ENCODE measurements around the gene TP63.

The TP63 gene

DNA sequence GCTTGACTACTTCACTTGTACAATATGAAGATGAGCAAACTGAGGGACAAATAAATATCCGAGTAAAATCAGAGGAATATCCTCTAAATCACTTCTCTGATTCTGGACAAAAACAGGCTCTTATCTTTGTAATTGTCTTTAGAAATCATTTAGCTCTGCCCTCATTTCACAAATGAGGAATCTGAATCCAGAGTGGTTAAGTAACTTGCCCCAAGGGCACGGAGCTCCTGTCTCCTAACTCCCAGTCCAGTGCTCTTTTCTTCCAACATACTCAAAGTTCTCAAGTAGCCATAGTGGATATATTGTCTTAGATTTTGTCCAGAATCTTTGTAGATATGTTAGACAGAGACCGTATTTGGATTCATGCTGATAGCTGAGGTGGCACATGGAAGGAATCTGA, 156.0 kb downstream of the TP63 start:
- DNase-seq = no peak

DNA sequence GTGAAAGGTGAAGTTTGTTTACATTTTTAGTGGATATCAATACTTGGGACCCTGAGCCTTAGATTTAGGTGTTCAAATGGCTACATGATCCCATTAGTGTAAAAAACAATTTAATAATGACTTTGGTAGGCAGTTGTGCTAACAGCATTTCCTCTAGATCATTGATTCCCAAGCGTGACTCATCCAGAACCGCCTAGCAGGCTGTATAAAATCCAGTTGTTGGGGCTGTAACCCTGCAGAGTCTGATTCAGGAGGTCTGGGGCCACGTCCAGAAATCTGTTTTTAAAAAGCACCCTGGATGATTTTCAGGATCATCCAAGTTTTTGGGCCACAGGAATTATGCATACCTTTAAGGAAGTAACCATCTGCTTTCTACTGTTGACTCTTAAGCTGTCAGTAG, 156.4 kb downstream of the TP63 start:
- no peak for DNase-seq

DNA sequence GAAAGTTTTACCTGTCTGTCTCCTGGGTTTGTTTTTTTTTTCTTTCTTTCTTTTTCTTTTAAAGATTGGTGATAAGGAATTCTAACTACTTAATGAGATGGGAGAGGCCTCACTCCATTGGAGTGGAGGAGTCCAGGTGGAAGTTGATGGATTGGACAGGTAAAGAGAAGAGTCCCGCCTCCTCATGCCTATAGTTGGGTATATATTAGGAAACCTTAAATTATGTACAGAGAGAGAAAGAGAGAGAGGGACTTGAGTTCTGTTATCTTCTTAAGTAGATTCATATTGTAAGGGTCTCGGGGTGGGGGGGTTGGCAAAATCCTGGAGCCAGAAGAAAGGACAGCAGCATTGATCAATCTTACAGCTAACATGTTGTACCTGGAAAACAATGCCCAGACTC, 158.2 kb downstream of the TP63 start:
- DNase-seq = no peak

DNA sequence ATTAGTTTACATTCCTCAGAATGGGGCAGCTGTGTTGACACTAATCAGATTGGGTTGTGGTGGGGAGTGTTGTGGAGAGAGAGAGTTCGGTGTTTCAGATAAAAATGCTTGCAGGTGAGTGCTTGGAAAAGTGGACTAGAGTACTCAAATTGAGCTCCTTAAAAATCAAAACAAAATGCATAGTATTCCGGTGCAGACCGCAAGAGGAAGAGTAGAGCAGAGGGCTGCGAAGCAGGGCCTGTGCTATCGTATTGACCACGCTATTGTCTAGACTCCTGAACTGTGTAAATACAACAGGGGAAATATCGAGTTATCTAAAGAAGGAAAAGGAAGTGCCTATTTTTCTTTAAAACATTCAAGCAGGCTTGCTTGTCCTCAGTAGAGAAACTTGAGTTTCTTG, 159.5 kb downstream of the TP63 start:
- no peak for DNase-seq

DNA sequence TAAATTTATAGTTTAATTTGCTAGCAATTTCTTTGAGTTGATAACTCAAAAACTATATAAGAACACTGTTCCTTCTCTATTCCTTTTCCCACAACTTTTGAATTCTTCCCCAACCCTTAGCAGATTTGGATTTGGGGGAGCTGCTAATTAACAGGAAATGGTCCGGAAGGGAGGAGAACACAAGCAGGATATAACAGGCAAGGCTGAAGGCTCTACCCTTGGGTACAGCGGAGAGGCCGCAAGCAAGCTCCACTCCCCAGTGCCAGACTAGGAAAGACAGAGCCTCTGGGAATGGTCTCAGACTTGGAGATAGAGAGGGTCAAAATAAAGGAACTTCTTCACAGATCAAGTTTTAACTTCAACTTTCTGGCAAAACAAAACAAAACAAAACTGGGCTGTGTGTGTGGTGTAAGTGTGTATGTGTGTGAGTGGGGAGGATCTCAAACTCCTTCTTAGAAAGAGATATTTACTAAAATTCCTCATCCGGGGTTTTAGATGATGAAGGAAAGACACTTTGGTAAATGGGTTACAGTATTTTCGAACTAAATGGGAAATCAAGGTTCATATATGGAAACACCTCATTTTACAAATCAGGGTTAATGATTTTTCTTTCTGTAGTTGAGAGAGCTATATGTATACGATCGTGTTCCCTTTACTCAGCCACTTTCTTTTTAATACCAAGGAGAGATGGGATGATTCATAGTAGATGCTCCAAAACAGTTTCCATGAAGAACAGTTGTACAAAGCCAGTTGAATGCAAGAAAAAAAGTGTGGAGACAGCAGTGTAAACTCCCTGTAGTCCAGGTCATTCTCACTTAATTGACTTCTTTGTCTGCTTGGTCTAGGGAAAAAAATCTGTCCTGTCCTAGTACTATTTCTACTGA, 161.1 kb downstream of the TP63 start:
- no peak for DNase-seq

DNA sequence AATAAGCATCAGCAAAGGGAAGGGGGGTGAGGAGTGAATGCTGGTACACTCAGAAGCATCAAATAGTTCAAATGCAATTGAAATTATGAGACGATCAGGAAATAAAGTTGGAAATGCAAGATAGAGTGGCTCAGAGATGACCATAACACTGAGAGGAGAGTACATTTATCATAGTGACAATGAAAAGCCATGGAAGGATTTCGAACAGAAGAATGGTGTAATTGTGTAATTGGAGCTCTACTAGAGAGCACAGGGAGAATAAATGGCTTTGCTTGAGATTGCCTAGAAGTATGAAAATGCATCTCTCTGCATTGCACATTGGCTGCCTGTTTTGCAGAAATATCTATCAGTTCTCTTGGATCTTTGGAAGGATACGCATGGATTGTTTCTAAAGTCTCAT, 163.3 kb downstream of the TP63 start:
- no peak for DNase-seq

DNA sequence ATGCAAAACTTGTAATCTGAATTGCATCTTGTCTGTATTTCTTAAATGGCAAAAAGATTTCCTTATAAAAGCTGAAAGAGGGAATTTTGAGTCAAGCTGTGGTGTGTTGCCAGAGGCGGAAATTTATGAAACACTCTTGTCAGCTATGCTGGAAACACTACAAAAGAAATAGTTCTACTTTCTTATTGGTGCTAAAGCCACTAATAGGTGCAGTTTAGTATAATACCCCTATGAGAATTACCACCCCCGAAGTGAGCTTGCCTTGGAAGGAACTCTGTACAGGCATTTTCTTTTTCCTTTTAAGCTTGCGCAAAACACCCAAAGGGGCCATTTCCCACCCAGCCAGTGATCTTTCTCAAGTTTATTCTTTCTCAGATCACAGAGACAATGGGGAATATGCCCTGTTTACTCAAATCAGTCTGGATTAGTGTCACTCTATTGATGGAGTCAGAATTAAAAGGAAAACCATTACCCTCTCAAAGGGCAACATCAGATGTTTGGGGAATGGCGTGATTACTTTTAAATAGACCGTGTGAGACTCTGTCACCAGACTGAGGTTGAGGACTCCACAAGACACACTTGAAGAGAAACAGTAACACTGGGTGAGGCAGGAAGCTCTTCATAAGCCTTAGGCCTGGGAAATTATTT, 166.0 kb downstream of the TP63 start:
- no peak for DNase-seq

DNA sequence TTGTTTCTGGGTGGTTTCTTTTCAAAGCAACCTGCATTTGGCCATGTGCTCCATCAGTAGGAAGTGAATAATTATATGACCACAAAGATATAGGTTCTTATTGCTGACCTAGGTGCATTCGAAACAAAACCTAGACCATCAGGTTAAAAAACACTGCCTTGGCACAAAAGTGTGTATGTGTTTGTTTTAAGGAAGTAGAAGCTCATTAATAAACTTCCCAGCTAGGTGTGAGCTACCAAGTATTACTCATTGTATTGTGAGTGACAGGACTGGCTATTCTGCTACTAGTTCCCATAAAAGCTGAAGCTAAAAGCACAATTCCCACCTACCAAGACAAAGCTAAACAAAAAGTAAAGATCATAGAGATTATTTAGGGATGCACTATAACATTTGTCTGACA, 168.2 kb downstream of the TP63 start:
- DNase-seq = no peak

DNA sequence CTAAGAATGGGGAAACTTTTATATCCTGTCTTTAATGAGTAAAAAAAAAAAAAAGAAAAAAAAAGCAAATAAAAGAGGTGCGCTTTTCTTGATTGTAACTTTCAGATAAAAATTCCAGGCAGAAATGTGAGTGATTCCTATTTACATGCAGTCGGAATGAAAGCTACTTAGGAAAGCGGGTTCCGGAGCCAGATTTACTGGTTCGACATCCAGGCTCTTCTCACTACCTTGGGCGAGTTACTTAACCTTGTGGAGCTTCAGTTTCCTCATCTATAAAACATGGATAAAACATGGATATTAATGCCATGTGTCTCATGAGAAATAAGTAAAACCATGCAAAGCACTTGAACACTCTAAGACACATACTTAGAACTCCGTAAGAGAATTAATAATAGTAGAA, 169.2 kb downstream of the TP63 start:
- DNase-seq = no peak

DNA sequence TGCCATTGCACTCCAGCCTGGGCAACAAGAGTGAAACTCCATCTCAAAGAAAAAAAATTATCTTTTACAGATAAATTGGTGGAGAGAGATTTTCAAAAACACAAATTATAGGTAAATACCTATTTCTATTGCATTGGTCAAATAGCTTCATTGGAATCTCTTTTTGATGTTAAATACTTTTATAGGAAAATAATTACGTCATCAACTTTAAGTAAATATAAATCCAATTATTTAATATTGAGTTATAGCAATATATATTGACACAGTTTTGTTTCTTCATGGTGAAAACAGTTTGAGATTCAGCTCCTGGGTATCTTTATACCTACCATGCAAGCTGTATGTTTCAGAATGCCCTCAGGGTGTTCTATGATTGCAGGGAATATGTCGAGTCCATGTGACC, 172.1 kb downstream of the TP63 start:
- DNase-seq = no peak

DNA sequence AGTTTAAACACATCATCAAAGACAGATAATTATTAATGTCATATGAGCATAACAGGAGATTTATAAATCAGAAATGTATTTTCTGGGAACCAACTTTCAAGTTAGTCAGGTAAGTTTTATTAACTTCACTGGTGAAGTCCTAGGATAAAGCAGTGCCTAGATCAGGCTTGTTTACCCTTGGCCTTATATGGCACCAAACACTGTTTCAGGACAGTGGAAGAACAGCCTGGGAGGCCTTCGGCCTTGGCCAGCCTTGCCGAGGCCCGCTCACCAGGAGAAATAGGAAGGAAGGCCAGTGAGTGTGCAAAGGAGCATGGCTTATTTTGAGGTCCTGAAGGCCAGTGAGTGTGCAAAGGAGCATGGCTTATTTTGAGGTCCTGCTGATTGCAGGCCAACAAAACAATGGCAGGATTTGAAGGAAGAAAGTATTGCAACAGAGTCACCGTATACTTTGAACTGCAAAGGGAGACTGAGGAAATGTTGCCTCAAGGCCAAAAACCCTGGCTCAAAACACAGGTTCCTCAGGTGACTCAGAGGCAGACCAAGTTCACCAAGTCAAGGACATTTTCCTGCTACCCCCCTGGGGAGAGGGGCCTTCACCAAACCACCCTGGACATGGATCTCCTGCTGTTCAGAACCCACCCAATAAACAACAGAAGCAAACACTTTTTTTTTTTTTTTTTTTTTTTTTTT, 174.3 kb downstream of the TP63 start:
- no peak for DNase-seq

DNA sequence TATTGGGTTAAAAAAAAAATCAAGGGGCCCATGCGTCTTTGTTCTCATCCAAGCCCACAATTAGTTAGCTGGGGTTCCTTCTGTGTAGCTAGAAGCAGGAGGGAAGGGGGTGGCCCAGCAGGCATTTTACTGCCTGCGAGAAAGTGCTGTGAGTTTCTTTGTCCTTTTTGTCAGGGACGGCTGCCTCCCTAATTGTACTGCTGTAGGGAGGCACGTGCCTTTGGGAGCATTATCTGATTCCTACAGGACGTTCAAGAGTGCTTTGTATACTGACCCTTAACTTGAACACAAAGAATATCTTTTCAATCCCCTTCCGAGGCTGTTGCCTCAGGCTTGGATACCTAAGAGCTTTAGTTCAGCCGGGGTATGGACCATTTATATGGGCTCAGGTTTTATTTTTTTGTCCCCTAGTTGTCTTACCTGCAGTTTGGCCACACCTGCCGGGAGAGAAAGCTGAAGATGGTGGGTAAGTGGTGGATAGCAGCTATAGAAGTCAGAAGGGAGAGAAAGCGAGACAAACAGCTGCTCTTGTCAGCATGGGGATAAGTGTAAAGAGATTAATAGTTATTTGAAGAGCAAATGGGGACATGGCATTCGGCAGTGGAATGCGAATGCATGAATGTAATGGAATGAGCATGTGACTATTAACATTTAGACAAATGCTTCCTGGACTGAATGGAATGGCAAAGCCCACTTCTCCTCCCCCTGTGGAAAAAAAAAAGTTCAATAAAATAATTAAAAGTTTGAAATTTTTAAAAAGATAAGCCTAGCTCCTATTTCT, 175.2 kb downstream of the TP63 start:
- DNase-seq = no peak

DNA sequence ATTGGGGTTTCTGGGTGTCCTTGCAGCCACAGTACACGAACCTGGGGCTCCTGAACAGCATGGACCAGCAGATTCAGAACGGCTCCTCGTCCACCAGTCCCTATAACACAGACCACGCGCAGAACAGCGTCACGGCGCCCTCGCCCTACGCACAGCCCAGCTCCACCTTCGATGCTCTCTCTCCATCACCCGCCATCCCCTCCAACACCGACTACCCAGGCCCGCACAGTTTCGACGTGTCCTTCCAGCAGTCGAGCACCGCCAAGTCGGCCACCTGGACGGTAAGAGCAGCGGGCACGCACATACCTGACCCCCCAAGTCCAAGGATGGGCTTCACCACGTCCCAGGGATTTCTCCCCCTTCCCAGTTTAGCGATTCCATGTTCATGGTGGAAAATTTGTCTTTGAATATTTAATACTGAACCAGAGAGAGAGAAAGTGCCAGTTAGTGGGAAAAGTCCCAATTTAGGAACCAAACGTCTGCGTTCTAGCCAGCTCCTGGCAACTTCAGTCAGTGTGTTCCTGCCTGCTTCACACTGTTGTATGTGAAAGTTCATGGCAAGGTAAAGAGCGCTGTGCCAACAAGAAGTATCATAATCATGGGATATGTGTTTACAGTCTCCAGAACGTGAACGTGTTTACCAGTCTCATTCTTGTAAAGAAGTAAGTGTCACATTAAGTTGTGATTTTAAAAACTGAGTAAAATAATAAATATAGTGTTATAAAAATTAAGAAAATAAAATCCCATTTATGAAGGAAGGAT, 177.2 kb downstream of the TP63 start:
- DNase-seq = no peak

DNA sequence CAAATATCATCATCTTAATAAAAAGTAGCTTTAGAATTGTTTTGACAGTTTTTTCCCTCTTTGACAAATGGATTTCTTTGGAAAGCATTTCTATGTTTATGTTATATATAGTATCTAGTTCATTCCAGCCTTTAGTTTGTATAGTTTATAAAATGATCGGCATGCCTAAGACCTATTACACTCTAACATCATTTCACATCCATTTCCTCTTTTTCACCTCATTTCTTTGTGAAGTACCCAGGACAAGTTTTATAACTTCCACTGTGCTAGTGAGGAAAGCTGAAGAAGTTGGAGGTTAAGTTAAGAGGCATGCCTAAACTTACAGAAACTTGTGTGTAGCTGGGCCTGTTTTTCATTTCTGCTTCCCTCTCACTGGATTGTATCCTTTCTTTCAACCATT, 178.4 kb downstream of the TP63 start:
- no peak for DNase-seq

DNA sequence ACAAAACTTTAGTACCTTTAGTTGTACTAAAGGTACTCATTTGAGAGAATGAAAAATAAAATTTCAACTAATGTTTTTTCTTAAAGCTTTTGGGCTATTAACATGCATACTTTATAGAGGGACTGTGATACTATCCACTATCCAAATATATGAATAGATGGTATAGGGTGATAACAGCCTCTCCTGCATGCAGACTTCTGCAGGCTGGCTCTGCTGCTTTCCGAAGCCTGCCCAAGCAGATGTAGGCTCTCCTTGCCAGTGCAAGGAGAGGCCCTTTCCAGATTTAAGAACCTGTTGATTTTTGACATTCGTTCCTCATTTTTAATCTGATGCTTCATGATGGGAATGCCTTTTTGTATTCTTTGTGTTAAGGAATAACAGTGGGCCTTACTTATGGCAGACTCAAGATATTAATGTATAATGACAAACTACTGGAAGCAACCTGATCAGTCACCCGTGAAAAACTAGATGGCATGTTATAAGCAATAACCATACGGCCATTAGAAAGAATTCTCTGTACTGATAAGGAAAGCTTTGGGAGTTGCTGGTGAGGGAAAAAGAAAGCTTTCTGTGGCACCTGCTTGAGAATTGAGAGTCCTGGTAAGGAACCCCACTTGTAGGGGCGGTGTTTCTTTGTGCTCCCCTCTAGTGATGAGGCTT, 181.7 kb downstream of the TP63 start:
- DNase-seq = no peak

DNA sequence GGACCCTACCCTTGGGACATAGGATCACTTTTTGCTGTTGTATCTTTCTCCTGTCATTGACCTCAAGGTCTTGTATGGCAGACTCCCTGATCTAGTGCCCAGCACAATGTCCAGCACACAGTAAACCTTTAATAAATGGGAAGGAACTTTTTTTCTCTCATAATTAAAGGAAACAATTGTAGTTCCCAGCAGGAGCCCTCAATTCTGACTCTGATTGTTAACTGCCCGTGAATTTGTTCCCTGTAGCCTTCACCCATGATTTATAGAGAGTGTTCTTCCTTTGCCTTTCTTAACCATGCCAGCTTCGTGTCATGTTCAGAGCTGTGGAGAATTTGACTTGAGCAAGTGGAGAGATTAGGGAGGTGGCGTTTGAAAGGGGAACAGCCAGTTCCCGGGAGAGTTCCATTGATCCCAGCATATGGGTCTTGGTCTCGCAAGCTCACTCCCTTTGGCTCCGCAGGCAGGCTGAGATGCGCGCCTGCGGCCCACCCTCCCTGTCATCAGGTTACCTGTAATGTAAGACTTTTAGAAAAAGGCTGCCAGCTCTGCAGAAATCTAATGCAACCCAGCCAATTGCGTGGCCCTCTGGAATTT, 182.6 kb downstream of the TP63 start:
- no peak for DNase-seq

DNA sequence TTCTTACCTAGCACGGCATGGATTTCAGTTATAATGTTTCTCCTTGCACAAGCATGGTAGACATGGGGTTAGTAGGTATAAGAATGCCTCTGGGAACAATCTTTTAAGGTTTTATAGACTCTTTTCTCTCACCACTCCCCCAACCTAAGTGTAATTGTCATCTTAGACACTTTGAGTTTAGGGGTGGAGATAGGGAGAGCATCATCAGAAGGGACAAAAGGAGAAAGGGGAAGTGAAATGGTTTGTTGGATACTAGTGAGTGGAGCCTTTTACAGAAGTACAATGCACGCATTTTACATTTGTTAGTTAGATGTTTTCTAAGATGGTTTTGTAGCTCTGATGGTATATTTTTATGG, 189.2 kb downstream of the TP63 start:
- DNase-seq = no peak

DNA sequence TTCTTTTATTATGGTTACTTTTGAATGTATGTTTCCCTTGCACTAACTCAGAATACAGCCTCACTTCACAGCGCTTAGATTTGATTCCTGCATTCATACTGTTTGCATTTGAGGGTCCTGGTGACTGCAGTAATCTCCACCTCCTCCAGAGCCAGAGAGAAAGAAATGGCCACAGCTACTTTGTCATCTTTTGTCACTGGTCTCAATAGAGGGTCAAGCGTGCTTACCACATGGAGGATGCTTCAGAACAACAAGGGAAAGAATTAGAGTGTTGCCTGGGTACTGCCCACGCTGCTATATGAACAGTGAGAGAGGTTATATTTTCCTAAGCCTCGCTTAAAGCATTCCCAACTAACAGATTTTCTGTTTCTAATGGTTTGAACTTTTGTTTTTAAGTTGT, 190.1 kb downstream of the TP63 start:
- no peak for DNase-seq

DNA sequence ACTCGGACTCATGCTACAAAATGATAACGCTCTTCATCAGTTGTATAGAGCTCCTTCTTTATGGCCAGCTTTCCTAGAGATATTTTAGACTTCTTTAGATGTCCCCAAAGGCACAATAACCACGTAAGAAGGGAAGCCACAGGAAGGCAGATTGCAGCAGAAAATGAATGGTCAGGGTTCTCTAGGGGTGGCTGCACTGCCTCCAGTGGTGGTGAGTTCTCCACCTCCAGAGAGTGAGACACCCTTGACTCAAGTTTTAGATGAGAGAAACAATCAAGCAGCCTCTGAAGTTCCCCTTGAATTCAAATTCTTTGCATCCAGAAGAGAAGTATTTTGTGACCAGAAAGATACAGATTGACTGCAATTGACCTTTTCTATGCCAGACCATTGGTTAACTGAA, 191.5 kb downstream of the TP63 start:
- no peak for DNase-seq

DNA sequence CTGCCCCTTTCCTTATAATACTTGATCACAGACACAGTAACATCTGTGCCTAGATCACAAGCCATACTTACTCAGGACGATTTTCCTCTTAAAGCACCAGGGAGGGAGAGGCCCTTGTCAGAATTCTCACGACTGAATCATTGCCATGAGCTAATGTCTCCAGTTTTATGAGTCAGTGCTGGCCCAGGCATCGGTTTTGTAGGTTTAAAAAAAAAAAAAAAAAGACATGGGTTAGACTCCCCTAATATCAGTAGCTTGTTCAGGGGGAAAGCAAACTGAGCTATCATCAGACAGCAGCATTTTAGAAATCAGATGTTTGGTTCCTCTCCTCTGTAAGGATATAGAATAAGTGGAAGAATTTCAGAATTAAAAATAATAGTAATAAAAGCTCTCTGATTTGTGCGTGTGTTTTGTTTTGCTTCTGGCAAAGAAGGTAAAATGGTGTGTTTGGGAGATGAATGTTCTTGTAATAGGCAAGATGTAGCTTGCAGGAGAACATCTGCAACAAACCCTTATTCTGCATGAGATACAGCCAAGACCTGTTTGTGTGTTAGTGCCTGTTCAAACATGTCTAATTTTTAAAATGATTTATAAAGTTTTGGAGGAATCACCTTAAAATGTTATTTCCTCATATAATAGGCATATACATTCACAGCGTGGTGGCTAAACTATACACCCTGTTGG, 193.6 kb downstream of the TP63 start:
- DNase-seq = no peak

DNA sequence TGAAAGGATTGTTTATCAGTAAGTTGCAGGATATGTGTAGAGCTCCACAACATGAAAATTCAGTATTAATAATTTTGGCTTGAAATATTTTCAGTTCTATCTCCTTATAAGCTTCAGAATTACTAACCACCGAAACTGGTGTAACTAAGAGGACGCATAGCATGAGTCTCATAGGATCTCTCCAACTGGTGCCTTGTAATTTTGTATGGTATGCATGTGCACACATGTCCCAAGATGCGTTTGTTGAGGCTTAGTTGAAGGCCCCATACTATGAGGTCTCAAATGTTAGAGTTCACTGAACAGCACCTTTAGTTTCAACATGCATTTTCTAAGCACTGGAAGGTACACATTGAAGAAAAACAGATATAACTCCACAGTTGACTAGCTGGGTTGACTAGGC, 195.4 kb downstream of the TP63 start:
- no peak for DNase-seq
